Dedifferentiated amniotic fluid mesenchymal stem cell (primary cell): ENCODE results near the gene PMF1.
"Not testable (repeated sequence)": the region's sequence is repeated elsewhere in the genome, so short reads cannot be mapped to it uniquely, and the experiment has no call there.

Source experiments
- DNase-seq: peaks from one replicate; pipeline ENCODE4 v3.0.0-alpha.2; 2016; ENCODE audit errors: extremely low spot score

Gene PMF1, protein sequence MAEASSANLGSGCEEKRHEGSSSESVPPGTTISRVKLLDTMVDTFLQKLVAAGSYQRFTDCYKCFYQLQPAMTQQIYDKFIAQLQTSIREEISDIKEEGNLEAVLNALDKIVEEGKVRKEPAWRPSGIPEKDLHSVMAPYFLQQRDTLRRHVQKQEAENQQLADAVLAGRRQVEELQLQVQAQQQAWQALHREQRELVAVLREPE

DNA sequence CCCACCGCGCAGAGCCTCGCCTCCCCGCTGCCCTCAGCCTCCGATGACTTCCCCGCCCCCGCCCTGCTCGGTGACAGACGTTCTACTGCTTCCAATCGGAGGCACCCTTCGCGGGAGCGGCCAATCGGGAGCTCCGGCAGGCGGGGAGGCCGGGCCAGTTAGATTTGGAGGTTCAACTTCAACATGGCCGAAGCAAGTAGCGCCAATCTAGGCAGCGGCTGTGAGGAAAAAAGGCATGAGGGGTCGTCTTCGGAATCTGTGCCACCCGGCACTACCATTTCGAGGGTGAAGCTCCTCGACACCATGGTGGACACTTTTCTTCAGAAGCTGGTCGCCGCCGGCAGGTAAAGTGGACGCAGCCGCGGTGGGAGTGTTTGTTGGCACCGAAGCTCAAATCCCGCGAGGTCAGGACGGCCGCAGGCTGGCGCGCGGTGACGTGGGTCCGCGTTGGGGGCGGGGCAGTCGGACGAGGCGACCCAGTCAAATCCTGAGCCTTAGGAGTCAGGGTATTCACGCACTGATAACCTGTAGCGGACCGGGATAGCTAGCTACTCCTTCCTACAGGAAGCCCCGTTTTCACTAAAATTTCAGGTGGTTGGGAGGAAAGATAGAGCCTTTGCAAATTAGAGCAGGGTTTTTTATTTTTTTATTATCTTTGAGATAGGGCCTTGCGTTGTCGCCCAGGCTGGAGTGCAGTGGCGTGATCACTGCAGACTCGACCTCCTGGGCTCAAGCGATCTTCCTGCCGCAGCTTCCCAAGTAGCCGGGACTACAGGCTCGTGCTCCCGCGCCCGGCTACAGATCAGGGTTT is at the start of gene PMF1:
TSS of gene PMF1 (plus strand) at position 175 of the 811 bp plus-strand sequence. CDS start at position 184, 9 bp downstream.
- DNase-seq = peak; percentile 97

DNA sequence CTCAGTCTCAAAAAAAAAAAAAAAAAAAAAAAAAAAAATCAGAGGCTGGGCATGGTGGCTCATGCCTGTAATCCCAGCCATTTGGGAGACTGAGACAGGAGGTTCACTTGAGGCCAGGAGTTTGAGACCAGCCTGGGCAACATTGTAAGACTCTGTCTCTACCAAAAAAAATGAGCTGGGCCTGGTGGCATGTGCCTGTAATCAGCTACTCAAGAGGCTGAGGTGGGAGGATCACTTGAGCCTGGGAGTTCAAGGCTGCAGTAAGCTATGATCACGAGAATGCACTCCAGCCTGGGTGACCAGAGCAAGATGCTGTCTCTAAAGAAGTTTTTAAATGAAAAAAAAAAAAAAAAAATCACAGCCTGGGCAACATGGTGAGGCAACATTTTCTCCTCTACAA is 49.1 kb upstream of the PMF1 start:
- no peak for DNase-seq

DNA sequence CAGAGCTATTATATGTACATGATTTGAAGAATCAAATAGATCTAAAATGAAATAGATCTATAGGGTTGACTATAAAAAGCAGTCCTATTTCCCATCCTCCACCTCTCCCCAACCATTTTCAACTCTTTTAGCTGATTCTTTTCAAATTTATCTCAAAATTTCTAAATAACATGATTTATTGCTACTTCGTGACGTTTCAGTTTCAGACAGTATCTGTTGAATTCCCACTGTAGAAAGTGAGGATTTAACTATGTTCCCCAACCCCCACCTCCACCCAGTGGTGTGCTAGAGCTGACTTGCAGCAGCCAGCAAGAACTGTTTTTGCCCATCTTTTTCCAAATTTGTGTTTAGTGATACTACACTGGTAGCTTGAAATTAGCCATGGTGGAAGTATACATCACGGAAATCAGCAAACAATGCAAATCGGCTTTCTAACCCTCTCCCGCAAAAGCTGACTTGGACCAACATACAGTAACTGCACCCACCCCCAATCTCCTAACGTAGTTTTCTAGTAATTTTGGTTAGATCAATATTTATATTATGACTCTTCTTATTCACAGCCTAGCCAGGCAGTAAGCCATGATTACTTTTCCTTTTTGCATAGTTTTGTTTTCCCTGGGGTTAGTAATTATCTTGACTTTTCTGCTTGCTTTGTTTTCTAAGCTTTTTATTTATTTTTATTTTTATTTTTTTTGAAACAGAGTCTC is 48.5 kb upstream of the PMF1 start:
- no peak for DNase-seq

DNA sequence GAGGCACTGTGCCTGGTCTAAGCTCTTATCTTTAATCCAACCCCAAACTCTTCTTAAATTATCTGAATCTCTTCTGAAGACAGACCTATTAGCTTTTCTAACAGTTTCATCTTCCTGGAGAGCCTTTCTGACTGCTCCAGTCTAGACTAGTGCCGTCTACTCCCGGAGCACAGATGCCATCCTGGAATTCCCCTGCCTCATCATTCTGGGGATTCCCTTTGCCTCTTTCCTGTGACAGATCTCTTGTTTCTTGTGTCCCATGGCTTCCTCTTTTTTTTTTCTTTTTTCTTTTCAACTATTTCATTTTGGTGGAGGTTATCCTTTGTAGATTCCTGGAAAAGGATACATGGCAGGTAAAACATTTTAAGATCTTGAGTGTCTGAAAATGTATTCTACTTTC is 47.7 kb upstream of the PMF1 start:
- no peak for DNase-seq

DNA sequence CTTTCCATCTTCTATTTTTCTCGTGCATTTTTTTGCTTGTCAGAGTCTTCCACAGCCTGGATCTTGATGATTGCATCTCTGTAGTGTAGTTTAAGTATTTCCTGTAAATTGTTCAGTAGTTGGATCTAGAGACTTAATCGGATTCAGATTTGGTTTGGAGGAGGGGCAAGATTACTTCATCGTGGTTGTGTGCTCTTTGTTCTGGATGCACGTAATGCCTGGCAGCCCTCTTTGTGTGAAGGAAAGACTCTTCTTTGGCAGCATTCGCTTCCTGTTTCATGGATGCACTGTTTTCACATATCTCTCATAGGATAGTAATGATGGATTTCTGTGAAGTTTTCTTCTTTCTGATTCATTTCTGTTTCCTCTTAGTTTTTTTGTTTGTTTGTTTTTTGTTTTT is 45.3 kb upstream of the PMF1 start:
- DNase-seq = no peak

DNA sequence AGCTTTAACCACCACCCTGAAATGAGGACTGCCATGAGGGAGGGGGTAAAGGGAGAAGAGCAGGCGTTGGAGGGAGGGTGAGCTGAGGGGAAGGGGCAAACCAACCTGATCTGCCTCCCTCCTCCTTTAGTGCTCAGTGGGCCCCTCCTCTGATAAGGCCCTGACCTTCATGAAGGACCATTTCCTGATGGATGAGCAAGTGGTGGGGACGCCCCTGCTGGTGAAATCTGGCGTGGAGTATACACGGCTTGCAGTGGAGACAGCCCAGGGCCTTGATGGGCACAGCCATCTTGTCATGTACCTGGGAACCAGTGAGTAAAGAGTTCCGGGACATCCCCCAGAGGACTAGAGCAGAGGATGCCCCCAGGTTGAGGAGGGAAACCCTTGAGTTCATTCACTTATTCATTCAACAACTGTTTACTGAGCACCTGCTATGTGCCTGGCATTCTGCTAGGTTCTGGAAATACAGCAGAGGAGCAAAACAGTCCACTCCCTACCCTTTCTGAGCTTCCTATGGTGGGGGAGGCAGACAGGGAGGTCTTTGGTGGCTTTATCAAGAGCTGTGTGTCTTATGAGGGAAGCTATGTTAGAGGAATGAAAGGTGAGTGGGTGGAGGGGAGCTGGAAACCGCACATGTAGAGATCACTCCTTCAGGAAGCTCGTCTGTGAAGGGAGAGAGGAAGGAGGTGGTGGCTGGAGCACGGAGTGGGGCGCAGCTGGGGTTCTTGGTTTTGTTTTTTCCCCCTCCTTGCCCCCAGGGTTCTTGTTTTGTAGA is 39.9 kb upstream of the PMF1 start:
- DNase-seq = no peak

DNA sequence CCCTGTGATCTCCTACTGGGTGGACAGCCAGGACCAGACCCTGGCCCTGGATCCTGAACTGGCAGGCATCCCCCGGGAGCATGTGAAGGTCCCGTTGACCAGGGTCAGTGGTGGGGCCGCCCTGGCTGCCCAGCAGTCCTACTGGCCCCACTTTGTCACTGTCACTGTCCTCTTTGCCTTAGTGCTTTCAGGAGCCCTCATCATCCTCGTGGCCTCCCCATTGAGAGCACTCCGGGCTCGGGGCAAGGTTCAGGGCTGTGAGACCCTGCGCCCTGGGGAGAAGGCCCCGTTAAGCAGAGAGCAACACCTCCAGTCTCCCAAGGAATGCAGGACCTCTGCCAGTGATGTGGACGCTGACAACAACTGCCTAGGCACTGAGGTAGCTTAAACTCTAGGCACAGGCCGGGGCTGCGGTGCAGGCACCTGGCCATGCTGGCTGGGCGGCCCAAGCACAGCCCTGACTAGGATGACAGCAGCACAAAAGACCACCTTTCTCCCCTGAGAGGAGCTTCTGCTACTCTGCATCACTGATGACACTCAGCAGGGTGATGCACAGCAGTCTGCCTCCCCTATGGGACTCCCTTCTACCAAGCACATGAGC is 36.1 kb upstream of the PMF1 start:
- DNase-seq = no peak

DNA sequence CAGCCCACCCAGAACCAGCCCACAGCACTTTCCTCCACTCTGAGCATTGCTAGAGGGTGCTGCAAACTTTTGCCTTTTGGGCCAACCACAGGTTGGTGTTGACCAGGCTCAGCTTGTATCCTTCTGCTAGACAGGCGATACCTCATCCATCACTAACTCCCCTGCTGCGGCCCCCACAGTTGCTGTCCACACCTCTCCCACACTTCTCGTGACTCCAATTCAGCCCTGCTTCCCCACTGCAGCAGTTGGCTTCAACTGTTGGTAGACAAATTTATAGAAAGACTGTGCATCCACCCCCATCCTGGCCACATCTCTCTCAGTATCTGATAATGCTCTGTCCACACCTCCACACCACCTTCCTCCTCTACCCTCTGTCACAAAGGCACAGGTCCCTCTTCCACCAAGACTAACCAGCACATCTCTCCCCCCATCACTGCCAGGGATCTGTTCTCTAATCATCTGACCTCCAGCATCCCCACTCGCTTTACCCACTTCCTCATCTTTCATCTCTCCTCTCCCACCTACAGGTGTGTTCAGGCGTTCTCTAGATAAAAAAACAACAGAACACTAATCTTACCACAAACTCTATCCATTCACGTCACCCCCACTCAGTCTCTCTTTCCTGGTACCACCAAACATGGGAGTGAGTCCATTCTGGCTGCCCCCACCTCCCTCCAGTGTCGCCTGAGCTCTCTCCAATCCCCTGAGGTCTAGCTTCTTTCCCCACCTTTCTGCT is 34.7 kb upstream of the PMF1 start:
- DNase-seq = no peak

DNA sequence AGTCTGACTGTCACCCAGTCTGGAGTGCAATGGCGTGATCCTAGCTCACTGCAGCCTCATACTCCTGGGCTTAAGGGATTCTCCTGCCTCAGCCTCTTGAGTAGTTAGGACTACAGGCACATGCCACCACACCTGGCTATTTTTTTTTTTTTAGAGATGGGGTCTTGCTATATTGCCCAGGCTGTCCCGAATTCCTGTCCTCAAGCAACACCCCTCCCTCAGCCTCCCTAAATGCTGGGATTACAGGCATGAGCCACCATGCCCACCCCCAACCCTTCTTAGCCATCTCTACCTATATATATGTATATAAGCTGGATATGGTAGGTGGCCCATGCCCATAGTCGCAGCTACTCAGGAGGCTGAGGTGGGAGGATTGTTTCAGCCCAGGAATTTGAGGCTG is 32.3 kb upstream of the PMF1 start:
- no peak for DNase-seq

DNA sequence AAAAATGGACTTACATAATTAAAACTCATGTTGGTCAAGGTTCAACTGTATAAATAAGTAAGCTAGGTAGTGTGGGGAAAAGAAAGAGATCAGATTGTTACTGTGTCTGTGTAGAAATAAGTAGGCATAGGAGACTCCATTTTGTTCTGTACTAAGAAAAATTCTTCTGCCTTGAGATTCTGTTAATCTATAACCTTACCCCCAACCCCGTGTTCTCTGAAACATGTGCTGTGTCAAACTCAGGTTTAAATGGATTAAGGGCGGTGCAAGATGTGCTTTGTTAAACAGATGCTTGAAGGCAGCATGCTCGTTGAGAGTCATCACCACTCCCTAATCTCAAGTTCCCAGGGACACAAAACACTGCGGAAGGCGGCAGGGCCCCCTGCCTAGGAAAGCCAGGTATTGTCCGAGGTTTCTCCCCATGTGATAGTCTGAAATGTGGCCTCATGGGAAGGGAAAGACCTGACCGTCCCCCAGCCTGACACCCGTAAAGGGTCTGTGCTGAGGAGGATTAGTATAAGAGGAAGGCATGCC is 31.3 kb upstream of the PMF1 start:
- not testable (repeated sequence) for DNase-seq

DNA sequence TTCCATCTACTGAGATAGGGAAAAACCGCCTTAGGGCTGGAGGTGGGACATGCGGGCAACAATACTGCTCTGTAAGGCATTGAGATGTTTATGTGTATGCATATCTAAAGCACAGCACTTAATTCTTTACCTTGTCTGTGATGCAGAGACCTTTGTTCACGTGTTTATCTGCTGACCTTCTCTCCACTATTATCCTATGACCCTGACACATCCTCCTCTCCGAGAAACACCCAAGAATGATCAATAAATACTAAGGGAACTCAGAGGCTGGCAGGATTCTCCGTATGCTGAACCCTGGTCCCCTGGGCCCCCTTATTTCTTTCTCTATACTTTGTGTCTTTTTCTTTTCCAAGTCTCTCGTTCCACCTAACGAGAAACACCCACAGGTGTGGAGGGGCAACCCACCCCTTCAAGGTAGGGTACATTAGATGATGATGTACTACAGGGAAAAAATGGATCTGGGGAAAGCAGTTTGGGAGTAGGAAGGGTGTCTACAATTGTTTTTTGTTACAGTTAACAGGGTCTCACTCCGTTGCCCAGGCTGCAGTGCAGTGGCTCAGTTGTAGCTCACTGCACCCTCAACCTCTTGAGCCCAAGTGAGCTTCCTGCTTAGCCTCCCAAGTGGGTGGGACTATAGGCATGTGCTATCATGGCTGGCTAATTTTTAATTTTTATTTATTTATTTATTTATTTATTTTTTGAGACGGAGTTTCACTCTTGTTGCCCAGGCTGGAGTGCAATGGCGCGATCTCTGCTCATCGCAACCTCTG is 30.6 kb upstream of the PMF1 start:
- not testable (repeated sequence) for DNase-seq

DNA sequence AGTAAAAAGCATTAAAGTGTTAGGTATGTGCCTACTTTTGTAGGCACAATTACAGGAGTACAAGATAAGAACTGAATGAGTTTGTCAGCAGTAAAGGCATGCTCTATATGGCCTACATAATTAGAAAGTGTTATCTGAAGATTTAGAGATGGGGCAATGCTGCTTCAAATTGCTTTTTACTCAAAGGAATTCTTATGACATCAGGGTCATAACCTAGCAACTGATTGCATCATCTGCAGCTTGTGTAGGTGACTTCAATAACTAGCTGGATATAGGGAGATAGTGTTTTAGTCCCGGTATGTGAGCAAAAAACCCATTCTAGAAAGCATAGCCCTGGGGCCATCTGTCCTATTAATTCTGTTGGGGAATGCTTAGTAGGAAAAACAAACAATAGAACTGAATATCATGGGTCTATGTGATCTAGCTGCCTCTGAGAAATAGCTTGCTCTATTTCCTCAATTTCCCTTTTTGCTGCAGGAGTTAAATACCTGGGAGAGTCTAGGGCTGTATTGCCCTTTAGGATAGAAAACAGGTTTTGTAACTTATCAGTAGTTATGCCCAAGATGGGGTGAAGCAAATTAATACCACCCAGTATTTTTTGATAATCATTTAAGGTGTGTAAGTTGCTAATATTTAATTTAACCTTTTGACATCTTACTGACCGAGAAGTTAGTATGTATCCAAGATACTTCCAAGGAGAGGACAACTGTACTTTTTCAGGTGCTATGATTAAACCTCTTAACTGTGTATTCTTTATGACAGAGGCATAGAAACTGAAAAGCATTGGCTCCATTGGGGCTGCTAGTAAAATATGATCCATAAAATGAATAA is 26.2 kb upstream of the PMF1 start:
- not testable (repeated sequence) for DNase-seq

DNA sequence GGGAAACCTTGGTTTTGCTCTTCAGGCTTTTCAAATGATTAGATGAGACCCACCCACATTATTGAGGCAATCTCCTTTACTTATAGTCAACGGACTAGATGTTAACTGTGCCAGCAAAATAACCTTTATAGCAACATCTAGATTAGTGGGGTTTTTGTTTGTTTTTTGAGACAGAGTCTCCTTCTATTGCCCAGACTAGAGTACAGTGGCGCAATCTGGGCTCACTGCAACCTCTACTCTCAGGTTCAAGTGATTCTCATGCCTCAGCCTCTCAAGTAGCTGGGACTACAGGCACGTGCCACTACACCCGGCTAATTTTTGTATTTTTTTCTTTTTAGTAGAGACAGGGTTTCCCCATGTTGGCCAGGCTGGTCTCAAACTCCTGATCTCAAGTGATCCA is 22.5 kb upstream of the PMF1 start:
- not testable (repeated sequence) for DNase-seq

DNA sequence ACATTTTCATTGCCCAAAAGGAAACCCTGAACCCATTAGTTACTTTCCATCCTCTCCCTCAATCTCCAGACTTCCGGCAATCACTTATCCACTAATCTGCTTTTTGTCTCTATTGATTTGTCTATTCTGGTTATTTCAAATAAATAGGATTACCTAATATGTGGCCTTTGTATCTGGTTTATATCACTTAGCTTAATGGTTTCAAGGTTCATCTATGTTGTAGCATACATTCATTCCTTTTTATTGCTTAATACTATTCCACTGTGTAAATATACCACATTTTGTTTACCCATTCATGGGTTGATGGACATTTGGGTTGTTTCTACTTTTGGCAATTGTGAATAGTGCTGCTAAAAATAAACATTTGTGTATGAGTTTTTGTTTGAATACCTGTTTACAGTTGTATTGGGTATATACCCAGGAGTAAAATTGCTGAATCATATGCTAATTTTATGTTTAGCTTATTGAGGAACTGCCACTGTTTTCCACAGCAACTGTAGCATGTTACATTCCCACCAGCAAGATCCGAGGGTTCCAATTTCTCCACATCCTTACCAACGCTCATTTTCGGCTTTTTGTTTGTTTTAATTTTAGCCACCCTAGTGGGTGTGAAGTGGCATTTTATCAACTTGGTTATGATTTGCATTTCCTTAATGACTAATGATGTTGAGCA is 21.4 kb upstream of the PMF1 start:
- DNase-seq = no peak

DNA sequence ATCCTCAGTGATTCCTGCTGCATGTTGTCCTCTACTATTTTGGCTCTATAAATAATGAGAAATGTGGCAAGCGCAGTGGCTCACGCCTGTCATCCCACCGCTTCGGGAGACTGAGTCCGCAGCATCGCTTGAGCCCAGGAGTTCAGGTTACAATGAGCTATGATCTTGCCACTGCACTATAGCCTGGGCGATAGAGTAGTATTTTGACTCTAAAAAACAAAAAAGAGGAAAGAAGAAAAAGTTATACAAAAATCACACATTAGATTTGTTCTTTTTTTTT is 19.7 kb upstream of the PMF1 start:
- no peak for DNase-seq

DNA sequence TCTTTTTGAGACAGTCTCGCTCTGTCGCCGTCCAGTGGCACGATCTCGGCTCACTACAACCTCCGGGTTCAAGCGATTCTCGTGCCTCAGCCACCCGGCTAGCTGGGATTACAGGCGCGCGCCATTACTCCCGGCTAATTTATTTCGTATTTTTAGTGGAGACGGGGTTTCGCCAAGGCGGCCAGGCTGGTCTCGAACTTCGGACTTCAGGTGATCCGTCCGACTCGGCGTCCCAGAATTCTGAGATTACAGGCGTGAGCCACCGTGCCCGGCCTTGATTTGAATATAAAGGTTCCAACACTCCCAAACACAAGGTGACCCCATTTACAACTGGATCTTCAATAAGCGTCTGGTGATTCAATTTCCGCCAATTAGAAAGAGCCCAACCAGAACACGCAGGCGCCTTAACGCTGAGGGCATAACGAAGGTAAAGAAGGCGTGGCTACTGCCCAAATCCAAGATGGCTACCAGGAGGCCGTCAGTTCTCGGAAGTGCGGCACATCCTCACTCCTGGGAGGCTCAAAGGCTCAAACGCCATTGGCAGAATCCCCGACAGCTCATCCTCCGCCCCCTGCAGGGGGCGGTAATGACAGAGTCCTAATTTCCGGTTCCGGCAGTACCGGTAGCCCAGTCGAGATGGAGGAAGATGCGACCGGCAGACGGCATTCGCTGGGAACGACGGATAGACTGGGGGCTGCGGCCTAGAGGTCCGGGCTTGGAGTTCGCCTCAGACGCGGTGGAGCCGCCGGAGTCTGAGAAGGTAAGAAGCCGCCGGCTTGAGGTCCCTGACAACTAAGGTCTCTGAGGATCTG is 19.1 kb upstream of the PMF1 start, which contains the start of gene SLC25A44:
TSS of gene SLC25A44 (plus strand) at position 617 of the 812 bp plus-strand sequence. CDS start 5,744 bp downstream, outside the sequence.
- DNase-seq = peak; percentile 99

DNA sequence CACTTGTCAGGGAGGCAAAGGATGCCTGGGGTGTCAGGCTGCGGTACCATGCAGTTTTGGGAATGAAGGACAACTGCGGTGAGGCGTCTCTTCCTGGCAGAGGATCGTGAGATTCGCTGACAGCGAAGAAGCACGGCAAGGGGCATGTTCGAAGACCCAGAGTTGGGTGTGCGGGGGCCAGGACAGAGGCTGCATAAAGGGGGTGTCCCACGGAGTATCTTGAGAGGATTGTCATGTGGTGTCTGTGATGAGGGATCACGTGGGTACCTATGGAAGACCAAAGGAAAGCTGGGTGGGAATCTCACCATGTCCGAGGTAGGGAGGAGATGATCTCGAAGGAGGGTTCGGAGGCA is 18.5 kb upstream of the PMF1 start:
- DNase-seq = no peak

DNA sequence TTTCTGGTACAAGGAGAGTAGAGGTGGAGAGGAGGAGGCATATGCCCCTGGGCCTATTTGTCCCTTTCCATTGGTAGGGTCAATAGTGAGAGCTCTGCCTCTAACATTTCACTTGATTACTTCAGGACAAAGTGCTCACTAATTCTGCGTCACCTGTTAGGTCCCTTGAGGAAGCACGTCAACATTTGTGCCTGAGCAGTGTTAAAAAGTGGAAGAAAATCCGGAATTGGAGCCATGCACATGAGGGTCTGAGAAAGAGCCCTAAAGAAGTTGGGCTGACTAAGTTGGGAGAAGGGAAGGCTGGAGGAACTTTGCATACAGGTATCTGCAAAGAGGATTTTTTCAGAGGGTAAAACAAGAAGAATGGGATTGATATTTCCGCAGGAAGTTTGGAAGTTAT is 17.0 kb upstream of the PMF1 start:
- DNase-seq = no peak
